ENCODE results near the gene FOXD2.

Gene FOXD2

DNA sequence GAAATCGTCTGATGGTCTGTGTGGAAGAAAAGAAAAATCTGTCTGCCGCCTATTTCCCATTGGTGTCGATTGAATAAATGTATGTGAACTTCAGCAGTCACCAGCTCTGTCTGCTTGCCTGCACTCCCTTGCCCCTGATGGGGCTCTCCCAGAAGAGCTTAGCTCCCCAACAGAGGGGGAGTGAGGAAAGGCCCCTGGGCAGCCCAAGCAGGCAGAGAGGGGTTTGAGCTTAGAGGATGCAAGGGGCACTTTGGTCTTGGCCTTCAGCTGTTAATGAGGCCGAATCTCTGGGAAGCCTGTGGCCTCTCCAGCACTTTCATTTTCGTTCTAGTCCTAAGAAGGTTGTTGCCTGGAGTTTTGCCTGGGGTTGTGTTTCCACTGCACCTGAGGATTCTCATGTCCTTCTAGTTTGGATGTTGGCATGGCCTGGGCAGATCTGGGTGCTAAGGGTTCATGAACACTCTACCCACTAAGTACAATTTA is 2.8 kb downstream of the FOXD2 start:
- no peak for TF ChIP-seq ZFX (IDR thresholded peaks at IDR 0.05; ENCODE audit: borderline replicate concordance)
- no peak for TF ChIP-seq CTCF (IDR thresholded peaks at IDR 0.05)
- no peak overlapping the region for H3K27ac ChIP-seq

DNA sequence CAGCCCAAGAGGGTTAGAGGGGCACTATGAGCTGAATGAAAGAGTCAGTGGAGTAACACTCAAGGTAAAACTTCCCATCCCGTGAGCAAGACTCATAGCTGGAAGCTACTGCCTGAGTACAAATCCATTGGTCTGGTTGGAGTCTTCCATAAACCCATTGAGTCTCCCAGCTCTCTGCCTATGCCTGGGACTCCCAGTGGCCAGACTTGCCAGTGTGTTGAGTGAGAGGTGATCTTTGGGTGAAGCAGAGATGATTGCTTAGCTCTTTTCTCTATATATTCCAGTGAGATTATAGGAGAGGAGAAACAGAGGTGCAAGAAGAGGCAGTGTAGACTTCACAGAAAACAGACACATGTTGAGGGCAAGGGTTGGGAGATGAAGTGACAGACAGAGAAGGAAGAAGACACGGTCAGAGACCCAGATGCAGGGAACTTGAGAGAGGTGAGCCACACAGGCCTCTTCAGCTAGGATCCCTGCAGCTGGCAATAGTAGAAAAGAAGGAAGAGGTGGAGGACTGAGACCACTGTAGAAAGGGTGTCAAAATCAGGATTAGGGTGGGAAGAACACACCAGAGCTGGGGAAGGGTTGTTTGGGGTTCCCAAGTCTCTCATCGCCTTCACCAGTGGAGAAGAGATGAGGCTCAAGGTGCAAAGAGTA is 3.7 kb downstream of the FOXD2 start:
- H3K27ac ChIP-seq = no peak overlapping the region
- TF ChIP-seq CTCF (IDR thresholded peaks at IDR 0.05) = no peak
- TF ChIP-seq ZFX (IDR thresholded peaks at IDR 0.05; ENCODE audit: borderline replicate concordance) = no peak

DNA sequence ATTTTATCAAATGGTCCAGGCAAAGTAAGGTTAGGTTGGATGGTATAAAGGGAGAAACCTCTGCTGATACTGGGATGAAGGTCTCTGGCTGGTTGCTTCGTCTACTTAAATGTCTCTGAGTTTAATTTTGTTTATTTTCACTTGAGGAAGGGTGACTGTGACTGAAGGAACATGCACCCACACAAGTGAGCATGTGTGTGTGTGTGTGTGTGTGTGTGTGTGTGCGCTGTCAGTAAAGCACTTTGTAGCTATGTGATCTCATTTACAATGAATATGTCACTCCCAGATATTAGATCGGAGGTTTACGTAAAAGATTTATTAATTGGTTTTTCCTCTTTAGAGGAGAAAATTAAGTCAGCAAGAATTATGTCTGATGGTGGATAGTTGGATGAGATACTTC is 4.4 kb downstream of the FOXD2 start:
- TF ChIP-seq CTCF (IDR thresholded peaks at IDR 0.05) (no peak), ZFX (IDR thresholded peaks at IDR 0.05; ENCODE audit: borderline replicate concordance) (no peak)
- no peak overlapping the region for H3K27ac ChIP-seq

DNA sequence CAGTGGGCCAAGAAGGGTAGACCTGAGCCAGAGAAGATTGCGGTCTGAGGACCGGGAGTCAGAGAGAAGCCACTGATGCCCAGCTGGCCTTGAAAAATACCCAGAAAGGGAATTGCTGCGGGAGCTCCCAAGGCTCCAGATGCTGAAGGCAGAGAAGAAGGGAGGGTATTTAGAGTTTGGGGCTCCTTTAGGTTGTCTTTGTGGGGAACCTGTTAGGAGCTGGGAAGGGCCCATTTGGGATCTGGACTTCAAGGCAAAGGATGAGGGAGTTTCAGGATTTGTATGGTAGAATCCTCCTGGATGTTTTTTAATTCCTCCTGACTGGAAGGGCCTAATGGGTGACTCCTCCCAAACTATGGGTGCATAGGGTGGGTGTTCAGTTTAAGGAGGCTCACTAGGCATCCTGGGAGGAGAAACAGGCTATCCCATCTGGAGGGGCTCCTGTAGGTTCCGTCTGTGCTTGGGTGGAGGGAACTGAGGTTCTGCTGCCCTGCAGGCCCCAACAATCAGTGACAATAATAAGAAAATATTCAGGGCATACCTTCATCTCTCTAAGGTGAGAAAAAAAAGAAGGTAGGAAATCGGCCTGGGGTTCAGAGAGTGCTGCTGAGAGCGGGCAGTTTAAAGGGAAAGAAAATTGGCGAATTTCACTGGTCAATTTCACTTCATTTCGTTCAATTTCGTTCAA is 5.1 kb downstream of the FOXD2 start:
- H3K27ac ChIP-seq = no peak overlapping the region
- TF ChIP-seq ZFX (IDR thresholded peaks at IDR 0.05; ENCODE audit: borderline replicate concordance) = no peak
- no peak for TF ChIP-seq CTCF (IDR thresholded peaks at IDR 0.05)

DNA sequence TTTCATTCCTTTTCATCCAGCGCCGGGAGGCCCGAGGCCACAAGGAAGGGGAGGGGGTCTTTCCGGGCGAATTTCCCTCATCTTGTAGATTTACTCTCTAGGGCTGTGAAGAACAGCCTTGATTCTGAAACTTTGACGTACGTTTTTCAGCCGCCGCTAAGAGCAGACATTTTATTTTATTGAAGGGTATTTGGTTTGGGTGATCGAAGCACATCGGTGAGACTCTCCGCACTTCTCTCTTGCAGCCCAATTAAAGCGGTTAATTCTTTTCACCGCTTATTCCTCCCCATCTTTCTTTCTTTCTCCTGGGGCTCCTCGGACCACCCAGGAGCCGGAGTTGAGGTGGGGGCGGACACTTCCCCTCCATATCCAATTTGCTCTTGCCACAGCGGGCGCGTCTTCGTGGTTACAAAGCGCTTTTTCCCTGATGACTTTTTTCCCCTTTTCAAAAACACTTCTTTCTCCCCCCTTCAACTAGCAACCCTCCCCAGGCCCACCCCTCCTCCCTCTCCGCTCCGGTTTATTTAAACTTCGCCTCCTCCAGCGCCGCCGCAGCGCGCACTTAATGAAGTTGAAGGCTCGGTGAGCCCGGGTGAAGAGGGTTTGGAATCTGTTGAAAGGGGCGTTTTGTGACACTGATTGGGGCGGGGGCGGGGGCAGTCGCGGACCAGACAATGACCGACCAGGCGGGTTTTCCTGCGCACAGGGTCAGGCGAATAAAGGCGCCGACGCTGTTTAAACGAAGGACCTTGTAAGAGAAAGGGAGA is 5.9 kb downstream of the FOXD2 start:
- TF ChIP-seq CTCF (IDR thresholded peaks at IDR 0.05) = no peak
- no peak for TF ChIP-seq ZFX (IDR thresholded peaks at IDR 0.05; ENCODE audit: borderline replicate concordance)

GRCh38 chr1:47444297-47444561 is 6.4 kb downstream of the FOXD2 start:
- no peak overlapping the region for H3K27ac ChIP-seq
- no peak for TF ChIP-seq CTCF (IDR thresholded peaks at IDR 0.05)
- no peak for TF ChIP-seq ZFX (IDR thresholded peaks at IDR 0.05; ENCODE audit: borderline replicate concordance)

More for the DNA sequence above, 5.9 kb downstream of the FOXD2 start:
- no peak overlapping the region for H3K27ac ChIP-seq
